ENCODE data around the gene DRAXIN.

The DRAXIN gene

GRCh38 chr1:11650331-11650991 lies 41.0 kb upstream of the DRAXIN start:
- TF ChIP-seq CTCF (IDR thresholded peaks at IDR 0.05; ENCODE audit: low read depth, low read length) = peak; percentile 69
- peak overlapping the region; percentile 11 to 14 for H3K4me3 ChIP-seq (replicated peaks in 1 of 2; ENCODE audit: low read depth in 2 of 2, low read length in 2 of 2)
- DNase-seq (ENCODE audit: low read depth in 2 of 2) = peak; percentile 74 to 78

DNA sequence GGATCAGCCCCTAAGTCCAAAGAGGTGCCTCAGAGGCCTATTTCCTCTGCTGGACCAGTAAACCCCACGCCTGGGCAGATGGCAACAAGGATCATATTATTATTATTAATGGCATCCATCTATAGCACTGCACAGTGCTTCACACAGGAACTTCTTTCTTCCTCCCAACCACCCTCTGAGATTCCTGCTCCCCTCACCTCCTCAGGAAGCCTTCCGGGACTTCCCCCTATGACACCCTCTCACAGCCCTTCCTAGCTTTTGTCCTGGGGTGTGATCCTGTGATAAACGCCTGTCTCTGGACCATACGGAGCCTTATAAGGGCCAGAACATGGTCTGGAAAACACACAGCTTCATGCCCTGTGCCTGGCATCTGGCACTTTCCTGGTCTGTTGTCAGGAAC lies 40.5 kb upstream of the DRAXIN start:
- no peak overlapping the region for H3K4me3 ChIP-seq (replicated peaks in 1 of 2; ENCODE audit: low read depth in 2 of 2, low read length in 2 of 2)
- DNase-seq (ENCODE audit: low read depth in 2 of 2) = no peak
- no peak for TF ChIP-seq CTCF (IDR thresholded peaks at IDR 0.05; ENCODE audit: low read depth, low read length)

DNA sequence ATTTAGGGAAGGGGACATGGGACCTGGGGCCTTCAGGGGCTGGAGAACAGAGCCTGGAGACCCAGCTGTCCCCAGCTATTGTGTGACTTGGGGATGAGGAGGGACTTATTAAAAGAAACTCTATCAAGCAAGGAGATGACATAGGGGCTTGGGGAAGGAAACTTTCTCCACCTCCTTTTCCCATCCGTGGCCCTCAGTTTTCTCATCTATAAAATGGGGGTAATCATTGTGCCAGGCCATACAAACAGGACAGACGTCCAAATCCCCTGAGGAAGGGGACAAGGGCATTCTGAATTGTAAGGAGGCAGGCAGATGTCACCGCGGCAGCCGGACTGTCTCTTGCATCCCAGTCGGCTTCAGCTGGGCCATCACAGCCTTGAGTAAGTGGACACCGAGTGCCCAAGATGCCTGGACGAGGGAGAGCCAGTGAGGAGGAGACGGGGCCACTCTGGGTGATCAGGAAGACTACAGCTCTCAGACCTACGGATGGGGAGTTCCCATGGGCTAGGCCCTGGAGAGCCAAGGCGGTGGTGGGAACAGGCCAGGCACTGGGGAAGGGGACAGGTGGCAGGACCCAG lies 39.2 kb upstream of the DRAXIN start:
- H3K4me3 ChIP-seq (replicated peaks in 1 of 2; ENCODE audit: low read depth in 2 of 2, low read length in 2 of 2) = no peak overlapping the region
- no peak for TF ChIP-seq CTCF (IDR thresholded peaks at IDR 0.05; ENCODE audit: low read depth, low read length)
- DNase-seq (ENCODE audit: low read depth in 2 of 2) = no peak

DNA sequence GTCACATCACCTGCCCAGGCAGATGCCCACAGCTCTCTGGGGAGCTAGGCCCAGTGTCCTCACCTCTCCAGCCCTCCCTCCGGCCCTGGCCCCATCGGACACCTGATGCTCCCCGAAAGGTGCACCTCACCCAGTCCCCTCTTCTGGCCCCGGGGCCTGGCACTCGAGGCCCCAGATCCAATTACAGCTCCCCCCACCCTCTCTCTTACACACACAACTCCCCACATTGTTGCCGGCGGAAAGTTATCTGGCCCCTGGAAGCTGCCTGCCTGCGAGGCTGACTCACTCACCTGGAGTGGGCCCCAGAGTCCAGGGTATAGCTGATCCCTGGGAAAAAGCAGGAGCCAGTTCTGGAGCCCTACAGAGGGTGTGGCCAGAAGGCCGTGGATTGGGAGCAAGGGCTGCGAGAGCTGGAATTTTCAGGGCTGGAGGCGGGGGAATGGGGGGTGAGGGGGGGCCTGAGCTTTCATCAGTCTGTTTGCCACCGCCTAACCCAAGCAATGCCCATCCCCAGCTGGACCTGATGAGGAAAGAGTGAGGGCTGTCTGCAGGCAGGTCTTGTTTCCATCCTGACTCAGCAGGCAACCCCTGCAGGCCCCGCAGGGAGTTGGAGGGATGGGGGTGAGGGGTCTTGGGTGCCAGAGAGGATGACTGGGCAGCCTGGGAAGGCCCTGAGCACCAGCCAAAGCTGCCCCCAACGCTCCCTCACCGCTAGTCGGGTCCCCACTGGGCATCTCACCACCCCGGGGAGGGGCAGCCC lies 38.2 kb upstream of the DRAXIN start:
- no peak for TF ChIP-seq CTCF (IDR thresholded peaks at IDR 0.05; ENCODE audit: low read depth, low read length)
- DNase-seq (ENCODE audit: low read depth in 2 of 2) = no peak
- H3K4me3 ChIP-seq (replicated peaks in 1 of 2; ENCODE audit: low read depth in 2 of 2, low read length in 2 of 2) = no peak overlapping the region

GRCh38 chr1:11653861-11654136 lies 37.7 kb upstream of the DRAXIN start:
- no peak for DNase-seq (ENCODE audit: low read depth in 2 of 2)
- peak overlapping the region in 1 of 2 donors; percentile 25 for H3K4me3 ChIP-seq (replicated peaks in 1 of 2; ENCODE audit: low read depth in 2 of 2, low read length in 2 of 2)
- no peak for TF ChIP-seq CTCF (IDR thresholded peaks at IDR 0.05; ENCODE audit: low read depth, low read length)

DNA sequence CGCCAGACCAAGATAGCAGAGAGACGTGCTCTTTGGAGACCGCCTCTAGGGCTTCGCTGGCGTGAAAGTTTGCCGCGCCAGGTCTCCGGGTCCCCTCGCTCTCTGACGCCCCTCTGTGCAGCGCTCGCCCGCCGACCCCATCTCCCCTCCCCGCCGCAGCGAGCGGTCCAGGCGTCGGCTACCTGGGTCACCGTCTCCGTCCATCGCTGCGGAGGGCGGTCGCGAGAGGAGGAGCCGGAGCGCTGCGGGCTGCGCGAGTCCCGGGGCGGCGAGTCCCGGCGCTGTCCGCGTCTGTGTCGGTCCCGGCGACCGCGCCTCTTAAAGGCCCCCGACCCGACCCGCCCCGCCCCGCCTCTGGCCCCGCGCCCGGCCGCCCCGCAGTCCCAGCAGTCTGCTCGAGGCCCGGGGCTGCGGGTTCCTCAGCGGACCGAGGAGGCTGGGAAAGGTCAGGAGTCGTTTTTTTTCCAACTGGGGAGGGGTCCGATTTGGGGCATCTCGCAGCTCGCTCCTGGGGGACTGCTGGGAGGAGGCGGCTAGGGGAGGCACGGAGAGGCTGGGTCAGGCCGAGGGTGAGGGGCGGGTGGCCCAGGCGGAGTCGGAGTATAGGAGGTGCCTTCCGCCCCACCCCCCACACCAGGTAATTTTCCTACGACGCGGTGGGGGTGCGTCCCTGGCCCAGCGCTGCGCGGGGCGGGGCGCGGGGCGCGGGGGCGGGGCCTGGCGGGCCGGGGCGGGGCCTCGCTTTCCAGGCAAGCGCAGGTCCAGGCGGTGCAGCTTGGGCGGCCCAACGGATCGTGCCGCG lies 37.2 kb upstream of the DRAXIN start, which contains the start of the genes FBXO2 and FBXO44:
Gene FBXO2, minus strand, starts transcription at position 293 of the 802 bp plus-strand sequence. Its CDS starts 89 bp downstream, at position 204.
Gene FBXO44, plus strand, starts transcription at position 741 of the 802 bp plus-strand sequence. CDS start 959 bp downstream, outside the sequence.
- TF ChIP-seq CTCF (IDR thresholded peaks at IDR 0.05; ENCODE audit: low read depth, low read length) = no peak
- no peak for DNase-seq (ENCODE audit: low read depth in 2 of 2)
- peak within 1 kb of the TSS; percentile 59 to 70 for H3K4me3 ChIP-seq (replicated peaks in 1 of 2; ENCODE audit: low read depth in 2 of 2, low read length in 2 of 2)

Data from cardiac fibroblast (primary cell).